H1 (cell line): ENCODE data around the gene GALNT6. TPM values are rescaled to one million over a fixed set of nuclear protein-coding genes. Genes with fewer than 3 reads are reported as not detected.

Experiments used
- CTCF ChIA-PET: fragments of 300-600 bp; sonication (Branson Sonifier 250); formaldehyde crosslinking; loops from one replicate; lab custom pipeline; 2021; ENCODE audit not compliant: partially characterized antibody; lab: Charles Lee
- POLR2A ChIA-PET: fragments of 300-600 bp; sonication (Branson Sonifier 250); formaldehyde crosslinking; loops from one replicate; lab custom pipeline; 2021; ENCODE audit warnings: inconsistent platforms; ENCODE audit not compliant: partially characterized antibody; lab: Charles Lee
- DNase-seq, 2 experiments: peaks; one replicate each; pipeline versions ENCODE4 v3.0.0 to v3.0.0-alpha.2; 2010 to 2022; ENCODE audit warnings: low spot score in 2 of 2, low read depth in 1 of 2, mixed read lengths in 1 of 2
- FAIRE-seq: peaks from 2 replicates; lab custom pipeline; 2011; peaks lifted over from hg19 to GRCh38; lab: Jason Lieb, UNC
- H2AFZ ChIP-seq: 2 replicates; pipeline ENCODE4 v1.8.1; 2012; ENCODE audit warnings: low read length, inconsistent platforms
- H2AK5ac ChIP-seq: 2 replicates; pipeline ENCODE4 v1.6.1; 2013; ENCODE audit warnings: low read depth, low read length
- H2BK120ac ChIP-seq: replicated peaks from 2 replicates; pipeline ENCODE3; 2013; ENCODE audit warnings: low read depth, low read length, inconsistent platforms
- H2BK12ac ChIP-seq: 2 replicates; pipeline ENCODE4 v1.6.1; 2013; ENCODE audit warnings: low read depth, low read length
- H2BK15ac ChIP-seq: 2 replicates; pipeline ENCODE4 v1.6.1; 2013; ENCODE audit warnings: low read length
- H2BK20ac ChIP-seq: 2 replicates; pipeline ENCODE4 v1.6.1; 2013; ENCODE audit warnings: low read length
- H2BK5ac ChIP-seq: 2 replicates; pipeline ENCODE4 v1.6.1; 2013; ENCODE audit warnings: low read depth, low read length
- H3K14ac ChIP-seq: 2 replicates; pipeline ENCODE4 v1.6.1; 2013; ENCODE audit warnings: inconsistent platforms; ENCODE audit not compliant: insufficient read length
- H3K18ac ChIP-seq: 2 replicates; pipeline ENCODE4 v1.6.1; 2013; ENCODE audit warnings: low read length; ENCODE audit errors: extremely low read depth
- H3K23ac ChIP-seq: 2 replicates; pipeline ENCODE4 v1.6.1; 2013; ENCODE audit warnings: inconsistent platforms; ENCODE audit not compliant: insufficient read length
- H3K23me2 ChIP-seq: 2 replicates; pipeline ENCODE4 v1.6.1; 2013; ENCODE audit warnings: low read depth, low read length
- H3K27ac ChIP-seq: 2 replicates; pipeline ENCODE4 v1.6.1; 2011; ENCODE audit warnings: low read depth, low read length, inconsistent platforms
- H3K27me3 ChIP-seq, 4 experiments: replicated peaks in 1 of 4; 1 replicate in 1 of 4; 2 replicates in 3 of 4; pipeline versions ENCODE4 v1.6.1 to v1.8.1; 2011 to 2013; ENCODE audit warnings: low read length in 3 of 4, mild to moderate bottlenecking in 3 of 4, inconsistent platforms in 2 of 4, mixed read lengths in 2 of 4, moderate library complexity in 1 of 4; ENCODE audit not compliant: control insufficient read depth in 3 of 4, insufficient read depth in 3 of 4; ENCODE audit errors: extremely low read depth in 1 of 4
- H3K36me3 ChIP-seq, 4 experiments: 2 replicates each; pipeline versions ENCODE4 v1.6.1 to v1.8.1; 2011 to 2013; ENCODE audit warnings: mild to moderate bottlenecking in 4 of 4, low read length in 3 of 4, moderate library complexity in 2 of 4, control low read depth in 1 of 4, inconsistent platforms in 1 of 4; ENCODE audit not compliant: insufficient read depth in 4 of 4, control insufficient read depth in 2 of 4
- H3K4ac ChIP-seq: replicated peaks from 2 replicates; pipeline ENCODE3; 2013; ENCODE audit warnings: low read length, low read depth, mixed read lengths, inconsistent platforms; ENCODE audit not compliant: insufficient read length
- H3K4me1 ChIP-seq, 4 experiments: replicated peaks in 1 of 4; 1 replicate in 1 of 4; 2 replicates in 3 of 4; pipeline versions ENCODE4 v1.6.1 to v1.8.1; 2011 to 2013; ENCODE audit warnings: low read length in 3 of 4, inconsistent platforms in 2 of 4, mixed read lengths in 1 of 4; ENCODE audit not compliant: insufficient read depth in 4 of 4, control insufficient read depth in 3 of 4
- H3K4me2 ChIP-seq, 2 experiments: 2 replicates each; pipeline versions ENCODE4 v1.6.1 to v1.8.1; 2011 to 2013; ENCODE audit warnings: low read depth in 2 of 2, low read length in 2 of 2, control low read depth in 1 of 2, inconsistent platforms in 1 of 2, mild to moderate bottlenecking in 1 of 2; ENCODE audit not compliant: insufficient read depth in 1 of 2
- H3K4me3 ChIP-seq, 4 experiments: fragments of 200-600, 300-600 bp in 1 of 4; sonication (generic), shearing (Covaris generic), sonication (Bioruptor Twin) in 1 of 4; 2 replicates each; pipeline versions ENCODE4 v1.5.1 to v1.8.1; 2011 to 2016; ENCODE audit warnings: low read length in 4 of 4, low read depth in 3 of 4, control low read depth in 2 of 4, inconsistent platforms in 2 of 4, mild to moderate bottlenecking in 2 of 4, mixed read lengths in 1 of 4, moderate library complexity in 1 of 4; ENCODE audit not compliant: insufficient read depth in 2 of 4; ENCODE audit errors: extremely low read depth in 1 of 4
- H3K56ac ChIP-seq: replicated peaks from 2 replicates; pipeline ENCODE3; 2013; ENCODE audit warnings: low read depth, mild to moderate bottlenecking, mixed read lengths, low read length, inconsistent platforms; ENCODE audit not compliant: insufficient read length
- H3K79me1 ChIP-seq: 2 replicates; pipeline ENCODE4 v1.6.1; 2013; ENCODE audit warnings: low read depth, low read length, control low read depth
- H3K79me2 ChIP-seq, 2 experiments: 2 replicates each; pipeline versions ENCODE4 v1.6.1 to v1.8.1; 2012 to 2013; ENCODE audit warnings: low read length in 2 of 2, mild to moderate bottlenecking in 2 of 2, inconsistent platforms in 1 of 2; ENCODE audit not compliant: insufficient read depth in 2 of 2, control insufficient read depth in 1 of 2
- H3K9ac ChIP-seq, 4 experiments: replicated peaks in 1 of 4; 1 replicate in 1 of 4; 2 replicates in 3 of 4; pipeline versions ENCODE4 v1.6.1 to v1.8.1; 2011 to 2013; ENCODE audit warnings: low read depth in 3 of 4, low read length in 3 of 4, control low read depth in 2 of 4, mild to moderate bottlenecking in 2 of 4, moderate library complexity in 2 of 4, inconsistent platforms in 1 of 4; ENCODE audit errors: extremely low read depth in 1 of 4
- H3K9me3 ChIP-seq, 2 experiments: 2 replicates each; pipeline versions ENCODE4 v1.6.1 to v1.8.1; 2012 to 2013; ENCODE audit warnings: mild to moderate bottlenecking in 2 of 2, moderate library complexity in 2 of 2, control low read depth in 1 of 2, inconsistent platforms in 1 of 2, low read depth in 1 of 2, low read length in 1 of 2, mixed read lengths in 1 of 2; ENCODE audit not compliant: insufficient read depth in 2 of 2
- H4K20me1 ChIP-seq, 2 experiments: replicated peaks in 1 of 2; 2 replicates each; pipeline versions ENCODE3 to v1.8.1; 2011 to 2013; ENCODE audit warnings: inconsistent platforms in 2 of 2, low read length in 2 of 2, mild to moderate bottlenecking in 1 of 2; ENCODE audit not compliant: insufficient read depth in 2 of 2, control insufficient read depth in 1 of 2
- H4K5ac ChIP-seq: 2 replicates; pipeline ENCODE4 v1.6.1; 2013; ENCODE audit warnings: low read length, low read depth, mixed read lengths, inconsistent platforms; ENCODE audit not compliant: insufficient read length
- H4K8ac ChIP-seq: 2 replicates; pipeline ENCODE4 v1.8.0; 2013; ENCODE audit warnings: mild to moderate bottlenecking, moderate library complexity, low read length, inconsistent platforms; ENCODE audit not compliant: insufficient read depth; ENCODE audit errors: extremely low read depth
- H4K91ac ChIP-seq: replicated peaks from 2 replicates; pipeline ENCODE3; 2013; ENCODE audit warnings: low read length, mixed read lengths, inconsistent platforms; ENCODE audit not compliant: insufficient read length
- ASH2L ChIP-seq: fragments of 200-600, 300-600 bp; sonication (generic); IDR thresholded peaks from one replicate; pipeline ENCODE4 v1.7.1; 2017; ENCODE audit warnings: low read length
- ATF2 ChIP-seq: IDR thresholded peaks from 2 replicates; pipeline ENCODE4 v1.6.1; 2012; ENCODE audit warnings: low read length, inconsistent platforms
- CBX8 ChIP-seq: fragments of 300-800, 300-1000 bp; sonication (generic); IDR thresholded peaks from 2 replicates; pipeline ENCODE4 v1.7.1; 2016; ENCODE audit warnings: low read depth, low read length, borderline replicate concordance
- CHD1 ChIP-seq: IDR thresholded peaks from 2 replicates; pipeline ENCODE4 v1.6.1; 2012; ENCODE audit warnings: low read depth, low read length, improper control_type of control experiment
- CHD2 ChIP-seq: IDR thresholded peaks from 2 replicates; pipeline ENCODE4 v1.6.1; 2012; ENCODE audit warnings: low read length, improper control_type of control experiment
- CTBP2 ChIP-seq: IDR thresholded peaks from 2 replicates; pipeline ENCODE4 v1.7.0; 2011; ENCODE audit warnings: borderline replicate concordance, mild to moderate bottlenecking, moderate library complexity, mixed read lengths, low read length; ENCODE audit not compliant: insufficient read depth, insufficient read length
- EGR1 ChIP-seq: IDR thresholded peaks from 2 replicates; pipeline ENCODE4 v1.6.1; 2011; ENCODE audit warnings: low read depth, low read length, borderline replicate concordance
- NANOG ChIP-seq: IDR thresholded peaks from 2 replicates; pipeline ENCODE4 v1.6.1; 2011; ENCODE audit warnings: low read length, low read depth, mild to moderate bottlenecking, inconsistent platforms; ENCODE audit not compliant: insufficient read depth, poor library complexity, severe bottlenecking
- RAD21 ChIP-seq, 2 experiments: IDR thresholded peaks in 1 of 2; conservative IDR thresholded peaks in 1 of 2; 2 replicates each; pipeline ENCODE4 v1.6.1; 2011; ENCODE audit warnings: low read depth in 2 of 2, low read length in 2 of 2, improper control_type of control experiment in 1 of 2, inconsistent platforms in 1 of 2, mild to moderate bottlenecking in 1 of 2, moderate library complexity in 1 of 2
- RNF2 ChIP-seq: fragments of 200-900, 300-1000 bp; sonication (generic); IDR thresholded peaks from 2 replicates; pipeline ENCODE4 v1.7.1; 2016; ENCODE audit warnings: borderline replicate concordance, low read depth, mild to moderate bottlenecking, antibody characterized with exemption, low read length; ENCODE audit not compliant: poor library complexity, severe bottlenecking; ENCODE audit errors: missing control alignments
- ZNF274 ChIP-seq: IDR thresholded peaks from 2 replicates; pipeline ENCODE4 v1.7.0; 2012; ENCODE audit warnings: low read length, borderline replicate concordance; ENCODE audit errors: extremely low read depth
- WGBS, 2 experiments: shearing (Covaris generic) in 1 of 2; methylation state at CpG; one replicate each; pipeline versions ENCODE4 v1.1.6 to v1.1.7; 2013 to 2015; ENCODE audit warnings: low lambda C conversion rate in 2 of 2, mixed read lengths in 2 of 2, inconsistent platforms in 1 of 2, low coverage in 1 of 2, missing lambda C conversion rate in 1 of 2; ENCODE audit not compliant: insufficient replicate concordance in 2 of 2, insufficient coverage in 1 of 2, insufficient read length in 1 of 2; ENCODE audit errors: extremely low coverage in 1 of 2, missing lambda C conversion rate in 1 of 2; 5-methylcytosine and 5-hydroxymethylcytosine counted together
- polyA plus RNA-seq, 7 experiments: library from polyadenylated mRNA; depleted of rRNA in 3 of 7; stranded (reverse) in 5 of 7; unstranded in 2 of 7; fragments of >200 nt in 5 of 7; fragments of 200-250 nt in 2 of 7; gene quantifications; 1 replicate in 5 of 7; 2 replicates in 1 of 7; 4 replicates in 1 of 7; pipeline versions ENCODE4 v1.2.1 to v1.2.3, GENCODE V29; 2011 to 2013; ENCODE audit warnings: missing spikeins in 2 of 7, mixed read lengths in 2 of 7
- total RNA-seq: library from RNA; stranded (reverse); fragmentation: NEBNext Ultra II Directional; extraction: Animal tissue kit (Norgen Biotek cat#: 25700); gene quantifications from 2 replicates; pipeline ENCODE4 v1.2.1, GENCODE V29; 2021

The GALNT6 gene
- total and polyA plus RNA-seq, 2 of the 8 experiments (the other 6 are each of a cell fraction or from before 2014, with no cell fraction given), result 5.8 to 10.7 TPM

DNA sequence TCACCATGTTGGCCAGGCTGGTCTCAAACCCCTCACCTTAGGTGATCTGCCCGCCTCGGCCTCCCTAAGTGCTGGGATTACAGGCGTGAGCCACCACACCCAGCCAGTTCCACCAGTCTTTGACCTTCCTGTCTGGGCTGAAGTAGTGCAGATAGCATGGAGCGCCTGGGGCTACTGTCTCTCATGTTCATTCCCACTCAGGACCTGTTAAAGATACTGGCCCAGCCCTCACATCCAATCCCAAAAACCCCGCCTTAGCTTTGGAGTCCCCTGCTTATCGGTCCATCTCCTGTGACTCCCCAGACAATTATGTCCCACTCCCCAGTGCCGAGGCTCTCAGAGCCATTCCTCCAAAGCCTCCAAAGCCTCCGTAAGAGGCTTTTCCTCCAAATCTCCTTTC is 32.7 kb downstream of the GALNT6 start:
- ChIA-PET CTCF (interaction anchor here (1.8 kb wide), 1 partner anchor 17 kb away, joined by 16 read pairs; no protein-coding TSS in a partner anchor), POLR2A (interaction anchor here (1.0 kb wide), 1 partner anchor 13 kb away, joined by 5 read pairs; no protein-coding TSS in a partner anchor)
- WGBS, 2 experiments, result 86% methylated on average over 8 of the region's 8 CpGs; no CpG with 5 or more reads in 1 of the 2 experiments
- Histone ChIP-seq H2BK12ac (no peak overlapping the region), H3K4ac (no peak overlapping the region), H3K36me3 (peaks cover 0 to 12% (median 3%) of the 10 kb centered on the region in 4 experiments; a peak in 3 of 8 replicates), H3K4me2 (no peak overlapping the region), H3K18ac (no peak overlapping the region), H3K14ac (no peak overlapping the region), H3K4me1 (no peaks in the 10 kb centered on the region; a peak in 1 of 7 replicates), H3K27me3 (no peaks in the 10 kb centered on the region), H3K23ac (no peak overlapping the region), H2BK20ac (no peak overlapping the region), H3K23me2 (no peaks in the 10 kb centered on the region), H2BK5ac (no peak overlapping the region), H4K91ac (no peak overlapping the region), H2BK15ac (no peak overlapping the region), H3K27ac (no peak overlapping the region), H2BK120ac (no peak overlapping the region), H3K9me3 (no peaks in the 10 kb centered on the region), H2AFZ (no peak overlapping the region), H3K79me1 (no peaks in the 10 kb centered on the region), H4K5ac (no peak overlapping the region), H4K20me1 (no peaks in the 10 kb centered on the region), H3K4me3 (no peak overlapping the region), H4K8ac (no peak overlapping the region), H3K79me2 (no peaks in the 10 kb centered on the region), H2AK5ac (no peak overlapping the region), H3K56ac (no peak overlapping the region), H3K9ac (no peak overlapping the region)
- DNase-seq (no peak), FAIRE-seq (no peak)
- no peak for TF ChIP-seq CHD1
- TF ChIP-seq CTBP2, result no peak
- TF ChIP-seq CBX8, result no peak
- no peak for TF ChIP-seq RNF2
- no peak for TF ChIP-seq ASH2L
- no peak for TF ChIP-seq EGR1
- TF ChIP-seq RAD21 (IDR thresholded peaks at IDR 0.05 in 1 of 2, conservative IDR thresholded peaks at IDR 0.05 in 1 of 2; ENCODE audit: low read depth in 2 of 2, low read length in 2 of 2), result no peak
- TF ChIP-seq ATF2, result no peak
- TF ChIP-seq CHD2, result no peak
- no peak for TF ChIP-seq NANOG
- no peak for TF ChIP-seq ZNF274
